Activated CD8-positive, alpha-beta memory T cell treated with anti-CD3 and anti-CD28 coated beads for 36 hours (primary cell): ENCODE measurements around the gene MGP. TPM values are rescaled to one million over a fixed set of nuclear protein-coding genes. Genes with fewer than 3 reads are reported as not detected.

Source experiments
- CTCF ChIA-PET: fragments of 350-600 bp; sonication (Branson Sonifier 250); formaldehyde crosslinking; loops from one replicate; lab custom pipeline; 2021; ENCODE audit warnings: antibody characterized with exemption; lab: Charles Lee
- POLR2A ChIA-PET: fragments of 350-600 bp; sonication (Branson Sonifier 250); formaldehyde crosslinking; loops from one replicate; lab custom pipeline; 2021; ENCODE audit warnings: antibody characterized with exemption; lab: Charles Lee
- total RNA-seq, 2 experiments: library from RNA; stranded (reverse); gene quantifications; one replicate each; pipeline ENCODE4 v1.2.3, GENCODE V29; 2021

Gene MGP
- total RNA-seq: not detected

DNA sequence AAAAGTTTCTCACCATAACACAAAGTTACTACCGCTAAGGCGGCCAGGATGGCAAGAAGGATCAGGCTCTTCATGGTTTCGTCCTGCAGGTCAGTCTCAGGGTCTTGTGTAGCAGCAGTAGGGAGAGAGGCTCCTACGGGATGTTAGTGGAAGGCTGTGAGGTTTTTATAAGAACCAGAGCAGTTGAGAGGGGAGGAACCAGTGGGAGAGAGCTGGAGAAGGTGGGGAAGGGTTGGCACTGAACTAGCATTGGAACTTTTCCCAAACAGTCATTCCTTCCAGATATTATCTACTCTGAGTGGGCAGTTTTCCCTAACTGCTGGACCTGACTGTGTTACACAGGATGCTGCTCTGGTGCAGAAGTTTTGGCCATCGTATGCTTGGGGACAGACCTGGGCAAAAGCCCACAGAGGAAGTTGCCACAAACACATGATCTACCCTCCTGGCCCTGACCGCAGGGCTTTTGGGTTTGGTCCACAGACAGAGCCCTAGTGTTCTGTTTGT is at the start of gene MGP:
MGP (minus strand) TSS at position 137 of the 504 bp plus-strand sequence; CDS start at position 74, 63 bp downstream.
- POLR2A ChIA-PET: no interaction called here
- CTCF ChIA-PET: no interaction called here

DNA sequence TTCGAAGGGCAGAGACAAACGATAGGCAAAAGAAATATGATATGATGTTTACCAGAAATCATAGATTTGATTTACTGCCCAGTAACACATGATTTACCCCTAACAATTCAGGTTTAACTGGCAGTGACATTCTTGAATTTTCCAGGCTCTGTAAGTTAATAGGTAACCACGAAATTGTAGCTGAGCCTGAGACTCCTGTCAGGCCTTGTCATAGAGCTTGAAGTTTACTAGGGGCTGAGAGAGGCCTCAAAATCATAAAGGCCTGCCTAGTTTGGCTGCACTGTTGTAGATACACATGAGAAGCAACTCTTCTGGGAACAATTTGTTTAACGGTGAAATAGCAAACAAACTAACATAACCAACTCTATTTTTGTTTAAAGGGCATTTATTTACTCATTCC is 49.4 kb upstream of the MGP start:
- CTCF ChIA-PET: no interaction called here

DNA sequence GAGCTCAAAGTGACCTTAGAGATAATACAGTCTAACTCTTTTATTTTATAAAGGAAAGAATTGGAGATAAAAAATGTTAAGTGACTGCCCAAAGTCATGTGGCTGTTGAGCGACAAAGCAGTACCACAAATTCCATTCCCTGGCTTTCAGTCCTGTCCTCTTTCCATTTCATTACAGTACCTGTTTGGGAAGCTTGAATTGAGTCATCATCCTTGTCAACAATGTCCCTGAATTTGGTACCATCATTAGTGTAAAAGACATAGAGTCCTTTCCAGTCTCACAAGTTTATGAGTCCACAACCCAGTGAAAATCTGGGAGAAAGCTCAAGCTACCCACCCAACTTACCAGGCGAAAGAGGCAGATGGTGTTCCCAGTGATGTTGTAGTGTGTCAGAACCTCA is 48.9 kb upstream of the MGP start:
- POLR2A ChIA-PET: no interaction called here
- CTCF ChIA-PET: no interaction called here

More for the DNA sequence above, 49.4 kb upstream of the MGP start:
- POLR2A ChIA-PET: no interaction called here

DNA sequence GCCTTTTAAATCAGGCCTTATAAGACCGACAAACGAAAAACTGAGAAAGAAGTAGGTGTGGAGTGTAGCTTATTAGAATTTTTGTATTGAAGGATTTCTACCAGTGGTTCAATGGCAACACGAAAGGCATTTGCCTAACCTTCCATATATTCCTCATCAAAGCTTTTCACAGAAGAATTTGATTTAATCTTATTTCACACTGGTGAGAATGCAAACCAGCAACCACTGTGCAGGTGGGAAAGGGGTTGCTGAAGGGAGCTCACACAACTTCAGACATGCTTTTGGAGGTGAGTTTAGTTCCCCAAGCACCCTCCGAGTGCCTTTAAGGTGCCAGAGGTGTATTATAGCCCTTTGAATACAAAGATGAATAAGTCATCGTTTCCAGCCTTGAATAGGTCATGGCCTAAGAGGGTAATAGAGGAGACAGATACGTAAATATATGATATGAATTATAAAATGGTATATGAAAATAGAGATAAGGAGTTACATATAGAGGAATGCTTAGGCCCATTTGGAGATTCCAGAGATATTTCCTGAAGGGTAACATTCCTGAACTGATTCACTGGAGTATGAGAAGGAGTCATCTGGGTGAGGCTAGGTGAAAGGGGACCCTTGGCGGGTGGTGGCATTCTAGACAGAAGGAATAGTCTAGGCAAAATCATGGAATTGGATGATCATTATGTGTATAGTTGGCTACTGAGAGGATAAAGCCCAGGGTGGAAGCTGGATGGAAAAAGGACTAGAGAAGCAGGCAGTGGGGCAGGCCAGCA is 46.3 kb upstream of the MGP start:
- CTCF ChIA-PET: no interaction called here
- POLR2A ChIA-PET: no interaction called here

DNA sequence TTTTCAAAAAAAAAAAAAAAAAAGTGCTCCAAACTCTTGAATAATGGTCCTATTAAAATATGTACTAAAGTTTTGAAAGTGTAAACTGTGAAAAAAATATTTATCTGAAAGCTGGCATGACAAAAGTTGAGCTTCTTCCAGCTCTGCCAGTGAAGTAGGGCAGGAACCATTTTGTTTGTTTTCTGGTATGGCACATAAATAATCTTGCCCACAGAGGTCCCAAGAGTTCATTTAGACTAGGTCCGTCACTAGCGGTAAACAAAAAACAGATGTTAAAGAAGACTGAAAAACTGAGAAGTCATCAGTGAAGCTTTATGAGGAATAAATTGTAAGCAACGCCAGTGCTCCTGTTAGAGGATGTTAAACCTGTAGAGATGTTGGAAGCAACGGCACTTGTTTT is 45.7 kb upstream of the MGP start:
- CTCF ChIA-PET: no interaction called here
- POLR2A ChIA-PET: no interaction called here

DNA sequence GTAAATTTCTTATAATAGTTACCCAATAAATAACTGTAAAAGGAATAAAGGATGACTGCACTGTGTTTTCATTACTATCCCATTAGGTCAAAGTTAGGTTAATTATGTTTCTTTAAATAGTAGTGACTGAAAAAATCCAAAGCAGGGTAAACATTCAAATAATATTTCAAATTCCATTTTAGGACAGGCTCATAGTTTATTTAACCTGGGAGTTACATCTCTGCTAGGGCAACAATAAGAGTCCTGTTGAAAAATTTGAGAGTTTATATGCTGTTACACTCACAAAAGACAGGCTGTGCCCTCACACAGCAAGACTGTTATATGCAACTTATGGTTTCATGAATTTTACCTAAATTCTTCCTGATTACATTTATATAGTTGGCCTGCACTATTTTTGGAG is 44.6 kb upstream of the MGP start:
- ChIA-PET POLR2A (no interaction called here), CTCF (no interaction called here)

DNA sequence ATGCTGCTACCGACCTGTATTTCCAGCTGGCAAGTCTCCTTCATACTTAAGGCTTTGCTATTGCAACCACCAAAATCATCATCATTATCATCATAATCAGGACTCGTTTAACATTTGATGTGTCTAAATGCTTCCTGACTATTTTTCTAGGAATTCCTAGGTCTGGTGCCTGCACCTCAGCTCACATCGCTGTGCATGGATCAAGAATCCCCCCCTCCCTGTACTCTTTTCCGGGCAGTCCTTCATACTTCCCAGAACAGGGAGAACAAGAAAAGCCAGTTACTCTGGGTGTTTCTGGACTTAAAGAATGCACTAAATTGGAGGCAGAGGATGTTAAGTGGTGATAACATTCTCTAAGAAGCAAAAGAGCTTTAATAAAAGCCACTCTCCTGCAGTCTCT is 43.3 kb upstream of the MGP start:
- ChIA-PET POLR2A (no interaction called here), CTCF (interaction anchor here (0.6 kb wide), 1 partner anchor 46 kb away, joined by 4 read pairs; no protein-coding TSS in a partner anchor)

DNA sequence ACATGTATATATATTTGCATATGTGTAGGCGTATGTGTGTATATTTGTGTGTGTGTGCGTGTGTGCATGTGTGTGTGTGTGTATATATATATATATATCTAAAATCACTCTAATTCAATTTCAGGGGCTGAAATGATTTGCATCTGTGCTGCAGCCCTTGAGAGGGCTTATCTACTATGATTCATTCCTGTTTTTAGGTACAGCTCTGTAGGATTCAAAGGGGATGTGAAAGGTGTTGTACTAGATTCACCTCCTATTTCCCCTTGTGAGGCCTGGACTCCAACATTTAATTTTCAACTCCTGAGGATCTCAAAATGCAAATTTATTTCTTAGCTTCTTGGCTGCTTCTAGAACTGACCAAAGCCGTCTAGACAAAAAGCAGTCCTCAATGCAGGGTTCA is 41.6 kb upstream of the MGP start:
- POLR2A ChIA-PET: no interaction called here
- CTCF ChIA-PET: interaction anchor here (0.6 kb wide), 1 partner anchor 39 kb away, joined by 4 read pairs; no protein-coding TSS in a partner anchor

DNA sequence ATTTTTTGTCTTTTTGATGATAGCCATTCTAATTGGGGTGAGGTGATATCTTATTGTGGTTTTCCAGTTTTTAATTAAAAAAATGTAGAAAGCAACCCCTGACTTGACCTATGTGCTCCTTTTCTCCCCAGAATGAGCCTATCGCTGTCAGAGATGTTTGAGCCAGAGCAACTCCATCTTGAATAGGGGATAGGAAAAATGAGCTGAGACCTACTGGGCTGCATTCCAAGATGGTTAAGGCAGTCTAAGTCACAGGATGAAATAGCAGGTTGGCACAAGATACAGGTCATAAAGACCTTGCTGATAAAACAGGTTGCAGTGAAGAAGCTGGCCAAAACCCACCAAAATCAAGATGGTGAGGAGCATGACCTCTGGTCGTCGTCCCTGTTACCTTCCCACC is 38.9 kb upstream of the MGP start:
- POLR2A ChIA-PET: no interaction called here
- CTCF ChIA-PET: no interaction called here

DNA sequence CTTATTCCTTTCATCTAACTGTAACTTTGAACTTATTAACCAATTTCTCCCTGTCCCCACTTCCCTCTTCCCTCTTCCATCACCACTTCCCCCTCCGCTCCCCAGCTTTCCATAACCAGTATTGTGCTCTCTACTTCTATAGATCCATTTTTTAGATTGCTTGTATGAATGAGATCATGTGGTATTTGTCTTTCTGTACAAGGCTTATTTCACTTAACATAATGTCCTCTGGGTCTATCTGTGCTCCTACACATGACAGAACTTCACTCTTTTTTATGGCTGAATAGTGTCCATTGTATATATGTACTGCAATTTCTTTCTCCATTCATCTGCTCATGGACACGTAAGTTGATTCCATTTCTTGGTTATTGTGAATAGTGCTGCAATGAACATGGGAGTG is 38.3 kb upstream of the MGP start:
- ChIA-PET POLR2A (no interaction called here), CTCF (interaction anchor here (1.2 kb wide), 1 partner anchor 72 kb away, joined by 3 read pairs; no protein-coding TSS in a partner anchor)

DNA sequence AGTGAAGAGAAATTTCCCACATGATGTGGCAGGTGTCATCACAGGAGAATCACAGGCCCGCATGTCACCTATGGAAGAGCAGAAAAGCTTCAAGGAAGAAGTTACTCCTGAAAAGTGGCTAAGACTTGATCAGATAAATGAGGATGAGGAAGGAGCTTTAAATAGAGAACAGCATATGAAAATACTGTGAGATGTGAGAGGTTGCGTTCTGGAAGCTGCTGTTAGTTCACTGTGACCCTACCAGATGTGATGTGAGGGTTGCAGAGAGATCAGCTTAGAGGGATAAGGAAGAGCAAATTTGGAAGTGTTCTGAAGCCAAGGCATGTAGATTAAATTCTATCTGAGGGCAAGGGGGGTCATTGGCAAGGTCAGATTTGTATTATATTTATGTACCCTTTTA is 35.6 kb upstream of the MGP start:
- ChIA-PET POLR2A (no interaction called here), CTCF (no interaction called here)

DNA sequence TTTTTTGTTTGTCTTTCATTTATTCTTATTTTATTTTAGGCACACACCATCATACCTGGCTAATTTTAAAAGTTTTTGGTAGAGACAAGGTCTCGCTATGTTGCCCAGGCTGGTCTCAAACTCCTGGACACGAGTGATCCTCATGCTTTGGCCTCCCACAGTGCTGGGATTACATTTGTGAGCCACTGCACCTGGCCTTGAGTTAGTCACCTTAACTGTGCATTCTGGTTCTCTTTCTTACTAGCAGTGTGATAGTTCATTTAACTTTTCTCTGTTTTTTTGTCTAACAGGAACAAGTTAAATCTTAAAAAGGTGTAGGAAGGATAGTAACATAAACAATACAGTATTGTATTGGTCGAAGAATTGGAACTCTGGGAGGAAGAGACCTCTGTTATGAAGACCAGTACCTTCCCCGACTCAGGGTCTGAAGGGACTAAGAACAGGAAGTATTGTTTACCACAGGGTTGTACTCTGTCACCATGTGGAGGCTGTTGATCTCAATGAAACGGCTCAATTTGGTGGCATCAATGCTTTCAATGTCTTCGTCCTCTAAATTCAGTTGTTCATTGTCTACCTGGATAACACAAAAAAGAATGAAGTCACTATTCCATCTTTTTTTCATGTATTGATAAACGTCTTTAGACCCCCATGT is 34.9 kb upstream of the MGP start:
- ChIA-PET POLR2A (no interaction called here), CTCF (no interaction called here)

DNA sequence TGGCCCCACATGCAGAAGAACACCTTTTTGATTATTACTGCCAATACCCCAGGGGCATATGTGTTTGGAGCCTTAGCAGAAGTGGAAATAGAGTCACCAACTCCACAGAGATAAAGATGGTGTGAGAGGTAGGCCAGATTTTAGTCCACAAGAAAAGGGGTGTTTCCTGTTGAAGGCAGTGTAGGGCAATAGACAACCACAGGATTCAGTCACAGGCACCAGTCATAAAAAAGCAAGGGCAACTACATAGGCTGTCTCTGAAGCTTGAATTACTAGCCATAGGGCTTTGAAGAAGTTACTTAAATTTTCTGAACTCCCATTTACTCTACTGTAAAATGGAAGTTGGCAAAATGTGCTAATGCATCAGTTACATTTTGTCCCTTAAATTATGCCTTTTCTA is 33.8 kb upstream of the MGP start:
- POLR2A ChIA-PET: no interaction called here
- CTCF ChIA-PET: interaction anchor here (0.6 kb wide), 1 partner anchor 937 kb away, joined by 3 read pairs; no protein-coding TSS in a partner anchor

DNA sequence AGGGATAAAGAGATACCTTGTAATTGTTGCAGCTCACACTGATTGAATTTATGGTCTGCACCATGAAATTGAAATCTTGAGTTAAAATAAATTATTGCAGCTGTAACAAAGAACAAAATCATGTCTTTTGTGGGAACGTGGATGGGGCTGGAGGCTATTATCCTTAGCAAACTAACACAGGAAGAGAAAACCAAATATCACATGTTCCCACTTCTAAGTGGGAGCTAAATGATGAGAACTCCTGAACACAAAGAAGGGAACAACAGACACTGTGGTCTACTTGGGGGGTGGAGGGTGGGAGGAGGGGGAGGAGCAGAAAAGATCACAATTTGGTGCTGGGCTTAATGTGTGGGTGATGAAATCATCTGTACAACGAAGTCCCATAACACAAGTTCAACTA is 30.1 kb upstream of the MGP start:
- ChIA-PET CTCF (interaction anchor here (0.6 kb wide), 1 partner anchor 40 kb away, joined by 4 read pairs; no protein-coding TSS in a partner anchor), POLR2A (no interaction called here)

DNA sequence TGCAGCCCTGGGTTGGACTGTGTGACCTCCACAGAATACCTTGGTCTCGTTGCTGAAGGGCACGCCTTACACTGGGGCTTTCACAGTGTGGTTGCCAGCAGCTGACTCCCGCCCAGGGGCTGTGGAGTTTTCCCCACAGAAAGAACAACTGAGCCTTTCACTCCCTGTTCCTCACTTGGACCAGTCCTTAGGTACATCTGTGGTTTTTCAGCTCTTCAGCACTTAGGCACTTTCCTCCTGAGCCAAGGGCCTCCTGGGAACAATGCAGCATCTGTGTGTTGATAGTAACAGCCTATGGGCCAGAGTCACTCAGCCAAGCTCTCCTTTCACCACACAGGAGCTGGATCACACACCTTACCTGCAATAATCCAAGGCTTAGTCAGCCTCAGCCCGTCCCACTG is 27.7 kb upstream of the MGP start:
- CTCF ChIA-PET: no interaction called here

DNA sequence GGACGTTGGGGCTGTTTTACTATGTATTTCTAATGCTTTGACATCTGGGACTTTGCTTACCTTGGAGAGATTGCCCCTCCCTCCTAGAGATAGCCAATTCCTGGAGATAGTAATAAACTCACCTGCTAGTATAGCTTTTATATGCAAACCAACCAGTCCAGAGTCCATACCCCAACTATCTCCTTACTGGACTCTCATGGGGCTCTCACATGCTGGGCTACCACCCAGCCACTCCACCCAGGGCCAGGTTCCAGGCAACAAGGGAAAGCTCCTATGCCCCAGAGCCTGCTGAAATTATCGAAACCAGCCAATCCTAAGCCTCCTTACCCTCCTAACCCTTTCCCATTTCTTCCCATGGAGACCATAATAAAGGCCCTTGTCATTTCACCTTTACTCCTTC is 25.5 kb upstream of the MGP start:
- POLR2A ChIA-PET: no interaction called here
- CTCF ChIA-PET: interaction anchor here (1.0 kb wide), 1 partner anchor 62 kb away, joined by 3 read pairs; the partner anchor contains the start of gene PDE6H

More for the DNA sequence above, 27.7 kb upstream of the MGP start:
- POLR2A ChIA-PET: no interaction called here

DNA sequence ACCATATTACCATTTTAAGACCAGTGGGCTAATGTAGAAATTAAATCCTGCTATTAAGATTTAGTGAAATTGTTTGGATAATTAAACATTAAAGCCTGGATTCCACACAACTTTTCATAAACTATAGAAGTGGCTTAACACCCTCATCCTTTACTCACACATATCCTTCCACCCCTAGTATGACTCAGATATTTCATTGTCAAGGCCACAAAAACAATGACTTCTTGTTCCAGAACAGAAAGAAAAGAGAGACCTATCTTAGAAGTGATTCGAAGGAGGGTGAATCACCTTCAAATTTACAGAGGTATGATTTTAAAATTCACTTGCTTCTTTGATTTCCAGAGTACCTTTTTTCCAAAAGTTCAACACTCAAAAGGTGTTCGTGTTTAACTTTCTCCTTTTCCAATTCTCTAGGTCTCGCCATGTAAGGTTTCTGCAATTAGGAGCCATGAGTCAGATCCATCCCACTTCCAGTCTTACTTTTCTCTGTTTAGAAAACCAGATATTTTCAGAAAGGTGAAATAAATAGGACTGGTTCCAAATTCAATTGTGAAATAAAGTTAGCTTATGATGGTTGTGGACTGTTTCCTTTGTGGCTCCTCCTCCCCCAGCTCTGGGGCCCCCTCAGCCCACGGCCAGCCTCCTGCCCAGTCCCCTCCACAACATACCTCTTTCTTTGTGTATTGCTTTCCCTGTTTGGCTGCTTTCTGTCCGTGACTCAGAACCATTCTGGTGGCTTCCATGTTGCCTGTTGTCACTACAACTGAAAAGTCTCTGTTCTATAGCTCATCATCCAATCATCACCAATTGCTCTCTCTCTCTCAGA is 24.6 kb upstream of the MGP start:
- ChIA-PET CTCF (interaction anchor here (1.0 kb wide), 1 partner anchor 63 kb away, joined by 3 read pairs; the partner anchor contains the start of gene PDE6H), POLR2A (no interaction called here)

DNA sequence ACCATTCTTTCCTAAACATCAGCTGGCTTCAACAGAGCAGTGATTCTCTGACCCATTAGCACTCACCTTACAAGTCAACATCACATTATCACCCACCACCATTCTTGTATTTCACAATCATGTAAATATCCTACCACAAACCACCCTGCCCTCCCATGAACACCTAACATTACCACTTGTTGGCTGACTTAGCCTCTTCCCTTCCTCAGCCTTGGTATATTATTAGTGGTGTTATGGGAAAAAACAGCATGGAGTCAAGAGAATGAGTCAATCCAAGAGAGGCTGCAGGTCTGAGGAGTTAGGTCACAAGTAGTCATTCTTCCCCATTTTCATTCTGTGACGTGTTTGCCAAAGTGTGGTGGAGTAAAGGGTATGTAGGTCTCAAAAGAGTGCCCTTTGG is 22.3 kb upstream of the MGP start:
- ChIA-PET POLR2A (no interaction called here), CTCF (no interaction called here)

DNA sequence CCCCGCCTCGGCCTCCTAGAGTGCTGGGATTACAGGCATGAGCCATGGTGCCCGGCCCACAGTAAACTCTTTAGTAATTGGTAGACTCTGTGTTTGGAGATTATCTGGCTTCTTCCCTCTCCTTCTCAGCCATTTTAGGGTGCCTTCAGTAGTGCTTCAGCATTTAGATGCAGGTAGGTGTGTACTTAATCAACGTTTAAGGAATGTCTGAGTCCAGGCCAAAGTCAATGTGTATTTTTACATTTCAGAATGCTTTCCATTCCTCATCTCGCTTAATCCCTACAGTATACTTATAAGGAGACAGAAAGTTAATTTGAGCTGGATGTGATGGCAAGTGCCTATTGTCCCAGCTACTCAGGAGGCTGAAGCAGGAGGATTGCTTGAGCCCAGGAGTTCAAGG is 20.5 kb upstream of the MGP start:
- CTCF ChIA-PET: no interaction called here

More for the DNA sequence above, 20.5 kb upstream of the MGP start:
- POLR2A ChIA-PET: no interaction called here
